Measurements from ENCODE around the gene SYP.

Gene SYP

GRCh38 chrX:49221868-49222267 lies 21.9 kb upstream of the SYP start:
- in situ Hi-C loops (cut with HindIII; ENCODE audit: low sequenced_read_pairs): no loop called here

GRCh38 chrX:49220100-49220499 lies 20.1 kb upstream of the SYP start:
- in situ Hi-C loops (cut with HindIII; ENCODE audit: low sequenced_read_pairs): no loop called here

GRCh38 chrX:49214996-49215526 lies 15.1 kb upstream of the SYP start:
- in situ Hi-C loops (cut with HindIII; ENCODE audit: low sequenced_read_pairs): no loop called here

GRCh38 chrX:49214416-49214815 lies 14.4 kb upstream of the SYP start:
- in situ Hi-C loops (cut with HindIII; ENCODE audit: low sequenced_read_pairs): no loop called here

- in situ Hi-C loops (cut with HindIII; ENCODE audit: low sequenced_read_pairs): no loop called here
These were observed 12.9 kb upstream of the SYP start for GRCh38 chrX:49212861-49213260.

GRCh38 chrX:49212209-49212608 lies 12.2 kb upstream of the SYP start:
- in situ Hi-C loops (cut with HindIII; ENCODE audit: low sequenced_read_pairs): no loop called here

GRCh38 chrX:49211074-49211473 lies 11.1 kb upstream of the SYP start:
- in situ Hi-C loops (cut with HindIII; ENCODE audit: low sequenced_read_pairs): no loop called here

GRCh38 chrX:49210406-49210805 lies 10.4 kb upstream of the SYP start:
- in situ Hi-C loops (cut with HindIII; ENCODE audit: low sequenced_read_pairs): no loop called here

- in situ Hi-C loops (cut with HindIII; ENCODE audit: low sequenced_read_pairs): no loop called here
These were observed 9.7 kb upstream of the SYP start for GRCh38 chrX:49209434-49210251.

GRCh38 chrX:49208399-49208798 lies 8.4 kb upstream of the SYP start:
- in situ Hi-C loops (cut with HindIII; ENCODE audit: low sequenced_read_pairs): no loop called here

- in situ Hi-C loops (cut with HindIII; ENCODE audit: low sequenced_read_pairs): no loop called here
These were observed 6.5 kb upstream of the SYP start for GRCh38 chrX:49206543-49206942.

- in situ Hi-C loops (cut with HindIII; ENCODE audit: low sequenced_read_pairs): no loop called here
These were observed 5.5 kb upstream of the SYP start for GRCh38 chrX:49205443-49205842.

GRCh38 chrX:49204709-49205108 lies 4.7 kb upstream of the SYP start:
- in situ Hi-C loops (cut with HindIII; ENCODE audit: low sequenced_read_pairs): no loop called here

GRCh38 chrX:49204017-49204416 lies 4.0 kb upstream of the SYP start:
- in situ Hi-C loops (cut with HindIII; ENCODE audit: low sequenced_read_pairs): no loop called here

GRCh38 chrX:49203536-49203935 lies 3.5 kb upstream of the SYP start:
- in situ Hi-C loops (cut with HindIII; ENCODE audit: low sequenced_read_pairs): no loop called here

GRCh38 chrX:49202022-49202421 lies 2.0 kb upstream of the SYP start:
- in situ Hi-C loops (cut with HindIII; ENCODE audit: low sequenced_read_pairs): no loop called here

GRCh38 chrX:49199315-49199595 lies 738 bp downstream of the SYP start:
- in situ Hi-C loops (cut with HindIII; ENCODE audit: low sequenced_read_pairs): no loop called here

GRCh38 chrX:49198540-49199314 lies 1.3 kb downstream of the SYP start:
- in situ Hi-C loops (cut with HindIII; ENCODE audit: low sequenced_read_pairs): no loop called here

GRCh38 chrX:49197543-49198087 lies 2.4 kb downstream of the SYP start:
- in situ Hi-C loops (cut with HindIII; ENCODE audit: low sequenced_read_pairs): no loop called here

- in situ Hi-C loops (cut with HindIII; ENCODE audit: low sequenced_read_pairs): no loop called here
These were observed 6.4 kb downstream of the SYP start for GRCh38 chrX:49193542-49193964.

GRCh38 chrX:49192722-49193328 lies 7.2 kb downstream of the SYP start:
- in situ Hi-C loops (cut with HindIII; ENCODE audit: low sequenced_read_pairs): no loop called here

Data from endothelial cell of hepatic sinusoid (primary cell).